Liver (tissue), 9 donors: ENCODE measurements around the gene SUMO2. TPM values are rescaled to one million over a fixed set of nuclear protein-coding genes. Genes with fewer than 3 reads are reported as not detected.

Source experiments
- DNase-seq: peaks from one replicate; pipeline ENCODE4 v3.0.0-alpha.2; 2017; ENCODE audit warnings: low spot score
- H3K27ac ChIP-seq, 2 donors: one replicate each; pipeline ENCODE4 v1.7.0; 2013; ENCODE audit warnings: inconsistent platforms in 2 of 2, low read length in 2 of 2, control low read depth in 1 of 2, low read depth in 1 of 2, mild to moderate bottlenecking in 1 of 2
- H3K27me3 ChIP-seq, 4 donors: one replicate each; pipeline versions ENCODE4 v1.6.1 to v1.7.0; 2013; ENCODE audit warnings: low read length in 3 of 4, inconsistent platforms in 1 of 4, mild to moderate bottlenecking in 1 of 4, moderate library complexity in 1 of 4; ENCODE audit not compliant: control insufficient read depth in 4 of 4, insufficient read depth in 4 of 4
- H3K36me3 ChIP-seq, 4 donors: one replicate each; pipeline versions ENCODE4 v1.6.1 to v1.7.0; 2013; ENCODE audit warnings: low read length in 3 of 4, mild to moderate bottlenecking in 3 of 4, low read depth in 1 of 4, moderate library complexity in 1 of 4; ENCODE audit not compliant: control insufficient read depth in 4 of 4, insufficient read depth in 3 of 4
- H3K4me1 ChIP-seq, 4 donors: one replicate each; pipeline versions ENCODE4 v1.6.1 to v1.7.0; 2013; ENCODE audit warnings: low read length in 3 of 4, mild to moderate bottlenecking in 3 of 4, moderate library complexity in 1 of 4; ENCODE audit not compliant: control insufficient read depth in 4 of 4, insufficient read depth in 4 of 4
- H3K4me3 ChIP-seq, 3 donors: one replicate each; pipeline versions ENCODE4 v1.6.1 to v1.7.0; 2013; ENCODE audit warnings: low read length in 3 of 3, control low read depth in 1 of 3, low read depth in 1 of 3, mild to moderate bottlenecking in 1 of 3
- H3K9ac ChIP-seq, 2 donors: one replicate each; pipeline ENCODE4 v1.7.0; 2013; ENCODE audit warnings: low read length in 2 of 2, mild to moderate bottlenecking in 2 of 2, moderate library complexity in 2 of 2, control low read depth in 1 of 2, low read depth in 1 of 2
- H3K9me3 ChIP-seq, 4 donors: one replicate each; pipeline versions ENCODE4 v1.6.1 to v1.7.0; 2013; ENCODE audit warnings: low read length in 3 of 4; ENCODE audit not compliant: control insufficient read depth in 4 of 4
- CTCF ChIP-seq: fragments of 150-350 bp; IDR thresholded peaks from 2 replicates; pipeline ENCODE4 v1.5.1; 2017; ENCODE audit warnings: improper control_type of control experiment, low read depth, low read length; ENCODE audit not compliant: missing input control
- EGR1 ChIP-seq, 2 donors: IDR thresholded peaks; 2 replicates each; pipeline ENCODE4 v1.6.1; 2016 to 2018; ENCODE audit warnings: antibody characterized with exemption in 2 of 2, low read depth in 2 of 2
- FOXA1 ChIP-seq: IDR thresholded peaks from 2 replicates; pipeline ENCODE4 v1.6.1; 2016; ENCODE audit warnings: antibody characterized with exemption
- FOXA2 ChIP-seq: IDR thresholded peaks from 2 replicates; pipeline ENCODE4 v1.6.1; 2016; ENCODE audit warnings: antibody characterized with exemption
- HNF4A ChIP-seq, 2 donors: conservative IDR thresholded peaks; 2 replicates each; pipeline ENCODE4 v1.6.1; 2016; ENCODE audit warnings: antibody characterized with exemption in 2 of 2, mild to moderate bottlenecking in 2 of 2
- HNF4G ChIP-seq: IDR thresholded peaks from 2 replicates; pipeline ENCODE4 v1.6.1; 2016; ENCODE audit warnings: antibody characterized with exemption
- NR2F2 ChIP-seq: IDR thresholded peaks from 2 replicates; pipeline ENCODE4 v1.6.1; 2016; ENCODE audit warnings: antibody characterized with exemption
- RAD21 ChIP-seq, 2 donors: IDR thresholded peaks; 2 replicates each; pipeline ENCODE4 v1.6.1; 2016; ENCODE audit warnings: antibody characterized with exemption in 2 of 2, mild to moderate bottlenecking in 2 of 2
- REST ChIP-seq: IDR thresholded peaks from 2 replicates; pipeline ENCODE4 v1.6.1; 2016; ENCODE audit warnings: antibody characterized with exemption, mild to moderate bottlenecking
- SP1 ChIP-seq: IDR thresholded peaks from 2 replicates; pipeline ENCODE4 v1.6.1; 2018; ENCODE audit warnings: antibody characterized with exemption, mild to moderate bottlenecking
- TAF1 ChIP-seq: conservative IDR thresholded peaks from 2 replicates; pipeline ENCODE4 v1.6.1; 2016; ENCODE audit warnings: antibody characterized with exemption, mild to moderate bottlenecking
- YY1 ChIP-seq: IDR thresholded peaks from 2 replicates; pipeline ENCODE4 v1.6.1; 2016; ENCODE audit warnings: antibody characterized with exemption, mild to moderate bottlenecking
- ZBTB33 ChIP-seq: IDR thresholded peaks from 2 replicates; pipeline ENCODE4 v1.6.1; 2016; ENCODE audit warnings: antibody characterized with exemption
- WGBS: extraction: QIAGEN DNeasy Blood & Tissue Kit; methylation state at CpG from one replicate; pipeline ENCODE4 v1.1.7; 2013; 5-methylcytosine and 5-hydroxymethylcytosine counted together
- polyA plus RNA-seq, 2 donors: library from polyadenylated mRNA; stranded (reverse) in 1 of 2; unstranded in 1 of 2; fragments of 200-250 nt in 1 of 2; fragments of >200 nt in 1 of 2; fragmentation: Nextera tagmentation in 1 of 2; extraction: Ambion mirVana in 1 of 2; gene quantifications; one replicate each; pipeline versions ENCODE4 v1.2.1 to v1.2.3, GENCODE V29; 2013 to 2015
- total RNA-seq, 2 donors: library from RNA; depleted of rRNA; stranded (reverse); fragments of >200 nt; gene quantifications; one replicate each; pipeline ENCODE4 v1.2.3, GENCODE V29; 2014
- TF ChIP-seq, protein P1 (sequence below): IDR thresholded peaks from 2 replicates; pipeline ENCODE4 v1.6.1; 2016; ENCODE audit warnings: antibody characterized with exemption
- TF ChIP-seq, protein P2 (sequence below): IDR thresholded peaks from 2 replicates; pipeline ENCODE4 v1.6.1; 2016; ENCODE audit warnings: antibody characterized with exemption
- donor health status: healthy.
- donor health status: healthy.
- donor health status: healthy.
- donor health status: healthy.
- donor health status: healthy.

Gene SUMO2
- total and polyA plus RNA-seq, 4 donors = 20.9 to 160 (median 50.5) TPM

- TF ChIP-seq REST (no peak), ZBTB33 (no peak), SP1 (no peak), HNF4G (no peak), CTCF (no peak)
- TF ChIP-seq, protein P1, sequence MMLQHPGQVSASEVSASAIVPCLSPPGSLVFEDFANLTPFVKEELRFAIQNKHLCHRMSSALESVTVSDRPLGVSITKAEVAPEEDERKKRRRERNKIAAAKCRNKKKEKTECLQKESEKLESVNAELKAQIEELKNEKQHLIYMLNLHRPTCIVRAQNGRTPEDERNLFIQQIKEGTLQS = no peak
These were observed 30.8 kb downstream of the SUMO2 start (continued) for GRCh38 chr17:75151930-75152329.

DNA sequence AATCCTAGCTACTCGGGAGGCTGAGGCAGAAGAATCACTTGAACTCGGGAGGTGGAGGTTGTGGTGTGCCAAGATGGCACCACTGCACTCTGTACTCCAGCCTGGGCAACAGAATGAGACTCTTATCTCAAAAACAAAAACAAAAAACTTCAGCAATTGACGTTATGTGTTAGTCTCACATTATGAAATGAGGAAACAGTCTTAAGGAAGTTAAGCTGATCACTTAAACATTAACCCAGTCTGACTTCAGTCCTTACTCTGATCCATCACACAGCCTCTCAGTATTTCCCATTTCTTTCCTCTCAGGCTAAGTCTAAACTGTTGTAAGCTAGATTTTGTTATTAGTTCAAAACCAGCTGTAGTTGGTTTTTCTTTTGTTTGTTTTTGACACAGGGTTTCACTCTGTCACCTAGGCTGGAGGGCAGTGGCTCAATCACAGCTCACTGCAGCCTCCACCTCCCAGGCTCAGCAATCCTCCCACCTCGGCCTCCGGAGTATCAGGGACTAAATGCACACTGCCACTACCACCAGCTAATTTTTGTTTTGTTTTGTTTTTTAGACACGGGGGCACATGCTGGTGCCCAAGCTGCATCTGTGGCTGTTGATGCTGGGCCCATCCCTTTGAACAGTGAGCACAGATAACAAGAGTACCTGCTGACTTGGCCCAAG is 34.7 kb downstream of the SUMO2 start:
- DNase-seq = no peak
- no peaks in the 10 kb centered on the region for H3K9me3 ChIP-seq
- TF ChIP-seq FOXA1 = no peak
- H3K9ac ChIP-seq = no peak overlapping the region
- peaks cover 0 to 3% (median 2%) of the 10 kb centered on the region in 4 donors for H3K4me1 ChIP-seq
- H3K27ac ChIP-seq = no peak overlapping the region
- H3K4me3 ChIP-seq = no peak overlapping the region
- H3K36me3 ChIP-seq = peaks cover 2 to 19% (median 3%) of the 10 kb centered on the region in 4 donors
- no peaks in the 10 kb centered on the region for H3K27me3 ChIP-seq
- 89% methylated on average over 6 of the region's 6 CpGs for WGBS

- Histone ChIP-seq H3K36me3 (peaks cover 3 to 19% (median 3%) of the 10 kb centered on the region in 4 donors), H3K9ac (no peak overlapping the region), H3K9me3 (no peaks in the 10 kb centered on the region), H3K27me3 (no peaks in the 10 kb centered on the region), H3K27ac (no peak overlapping the region), H3K4me1 (peaks cover 0 to 2% (median 0%) of the 10 kb centered on the region in 4 donors), H3K4me3 (no peak overlapping the region)
- no peak for DNase-seq
- WGBS = 81% methylated on average over 3 of the region's 3 CpGs
- TF ChIP-seq YY1 (no peak), FOXA2 (no peak), EGR1 (IDR thresholded peaks at IDR 0.05; ENCODE audit: low read depth in 2 of 2) (no peak), HNF4A (conservative IDR thresholded peaks at IDR 0.05) (no peak), ZBTB33 (no peak), NR2F2 (no peak), CTCF (no peak), FOXA1 (no peak), RAD21 (IDR thresholded peaks at IDR 0.05) (no peak), TAF1 (no peak)
- TF ChIP-seq, protein P2, sequence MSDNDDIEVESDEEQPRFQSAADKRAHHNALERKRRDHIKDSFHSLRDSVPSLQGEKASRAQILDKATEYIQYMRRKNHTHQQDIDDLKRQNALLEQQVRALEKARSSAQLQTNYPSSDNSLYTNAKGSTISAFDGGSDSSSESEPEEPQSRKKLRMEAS = no peak
- TF ChIP-seq, protein P1 = no peak
These were observed 36.2 kb downstream of the SUMO2 start for GRCh38 chr17:75146592-75146991.
